ENCODE data around the gene RPS6KA2.
A peak's percentile ranks its signal among the peaks of the same experiment; 100 is the strongest.
"Not testable (repeated sequence)": the region's sequence is repeated elsewhere in the genome, so short reads cannot be mapped to it uniquely, and the experiment has no call there.

Gene RPS6KA2

DNA sequence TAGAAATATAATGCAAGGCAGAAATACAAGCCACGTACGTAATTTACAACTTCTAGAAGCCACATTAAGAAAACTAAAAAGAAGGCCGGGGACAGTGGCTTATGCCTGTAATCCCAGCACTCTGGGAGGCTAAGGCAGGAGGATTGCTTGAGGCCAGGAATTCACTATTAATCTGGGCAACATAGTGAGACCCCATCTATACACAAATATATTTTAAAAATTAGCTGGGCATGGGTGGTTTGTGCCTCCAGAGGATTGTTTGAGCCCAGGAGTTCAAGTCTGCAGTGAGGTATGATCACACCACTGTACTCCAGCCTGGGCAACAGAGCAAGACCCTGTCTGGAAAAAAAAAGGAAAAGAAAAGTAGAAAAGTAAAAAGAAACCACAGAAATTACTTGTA is 256.6 kb downstream of the RPS6KA2 start:
- DNase-seq (ENCODE audit: low read depth) = no peak

DNA sequence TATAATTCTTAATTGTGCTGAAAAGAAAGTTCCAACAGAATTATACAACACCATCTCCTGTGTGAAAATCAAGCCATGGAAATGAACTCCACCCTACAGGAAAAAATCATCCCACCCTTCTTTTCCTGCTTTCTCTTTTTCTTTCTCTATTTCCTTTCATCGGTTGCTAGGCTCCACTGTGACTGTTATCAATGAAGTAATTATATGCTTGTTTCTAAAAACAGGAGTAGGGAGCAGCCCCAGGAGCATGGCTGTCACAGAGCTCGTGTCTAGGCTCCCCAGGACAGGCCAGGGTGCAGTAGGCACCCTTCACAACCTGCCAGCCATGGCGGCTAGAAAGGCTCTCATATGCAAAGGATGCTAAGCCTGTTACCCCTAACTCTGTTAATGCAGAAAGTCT is 257.3 kb downstream of the RPS6KA2 start:
- DNase-seq (ENCODE audit: low read depth) = no peak

DNA sequence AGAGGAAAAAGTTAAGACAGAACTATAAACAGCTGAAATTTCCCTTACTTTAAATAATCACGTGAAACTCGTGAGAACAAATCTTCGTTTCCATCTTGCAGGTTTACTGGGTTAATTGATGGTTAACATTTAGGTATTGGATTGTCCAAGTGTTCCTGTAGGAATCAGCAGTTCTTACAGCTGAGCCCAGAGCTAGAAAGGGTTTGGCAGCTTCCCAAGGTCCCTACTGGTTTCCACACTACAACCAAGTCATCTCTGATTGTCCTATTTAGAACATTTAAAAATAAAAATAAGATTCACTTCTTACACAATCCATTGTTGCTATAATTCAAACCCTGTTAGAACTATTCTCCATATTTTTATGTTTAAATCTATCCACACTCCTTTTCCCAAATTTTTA is 260.1 kb downstream of the RPS6KA2 start:
- DNase-seq (ENCODE audit: low read depth) = no peak

DNA sequence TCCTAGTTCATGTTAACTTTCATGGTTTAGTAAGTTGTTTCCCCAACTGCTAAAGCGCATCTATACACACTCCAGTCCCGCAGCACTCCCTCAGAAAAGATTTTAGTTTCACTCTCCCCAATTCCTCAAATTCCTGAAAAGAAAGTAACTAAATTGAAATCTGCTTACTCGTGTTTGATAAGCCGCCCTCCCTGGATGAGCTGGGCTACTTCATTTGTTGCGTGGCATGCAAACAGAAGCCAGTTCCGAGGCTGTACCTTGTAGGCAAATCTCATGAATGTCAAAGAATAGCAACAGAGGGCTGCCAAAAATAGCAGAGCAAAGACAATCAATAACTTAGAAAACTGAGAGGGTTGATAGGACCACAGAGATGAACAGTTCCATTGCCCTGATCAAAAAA is 261.2 kb downstream of the RPS6KA2 start:
- no peak for DNase-seq (ENCODE audit: low read depth)

DNA sequence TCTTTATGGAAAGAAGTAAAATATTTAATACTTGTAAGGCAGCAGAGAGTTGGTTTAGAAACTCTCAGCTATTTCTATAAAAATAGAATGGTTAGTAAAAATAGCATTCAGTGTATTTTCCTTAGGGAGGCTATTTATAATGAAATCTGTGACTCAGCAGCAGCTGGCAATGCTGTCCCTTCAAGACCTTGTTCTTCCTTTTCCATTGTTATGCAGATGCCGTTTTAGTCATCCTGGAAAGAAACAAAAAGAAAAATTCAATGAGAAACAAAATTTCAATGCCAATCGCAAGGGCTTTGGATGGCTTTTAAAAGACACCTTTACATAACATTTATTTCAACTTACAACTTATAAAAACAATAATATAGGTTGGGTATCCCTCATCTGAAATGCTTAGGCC is 261.8 kb downstream of the RPS6KA2 start:
- DNase-seq (ENCODE audit: low read depth) = peak; percentile 4

DNA sequence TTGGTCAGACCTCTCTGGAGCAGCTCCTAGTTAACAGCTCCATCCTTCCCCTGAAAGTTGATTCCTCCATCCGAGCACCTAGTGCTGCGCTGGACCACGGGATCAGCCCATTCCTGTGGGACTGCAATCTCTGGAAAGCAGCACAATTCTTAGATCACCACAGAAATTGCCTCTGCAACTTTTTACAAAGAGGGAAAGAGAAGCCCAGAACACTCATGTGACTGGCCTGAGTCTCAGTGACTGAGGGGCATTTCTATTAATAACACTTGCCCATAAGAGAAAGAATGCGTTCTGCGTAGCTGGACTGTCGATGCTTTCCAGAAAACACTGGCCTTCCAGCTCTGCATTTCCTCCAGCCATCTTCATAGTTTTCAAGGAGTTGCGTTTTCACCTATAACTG is 262.6 kb downstream of the RPS6KA2 start:
- no peak for DNase-seq (ENCODE audit: low read depth)

DNA sequence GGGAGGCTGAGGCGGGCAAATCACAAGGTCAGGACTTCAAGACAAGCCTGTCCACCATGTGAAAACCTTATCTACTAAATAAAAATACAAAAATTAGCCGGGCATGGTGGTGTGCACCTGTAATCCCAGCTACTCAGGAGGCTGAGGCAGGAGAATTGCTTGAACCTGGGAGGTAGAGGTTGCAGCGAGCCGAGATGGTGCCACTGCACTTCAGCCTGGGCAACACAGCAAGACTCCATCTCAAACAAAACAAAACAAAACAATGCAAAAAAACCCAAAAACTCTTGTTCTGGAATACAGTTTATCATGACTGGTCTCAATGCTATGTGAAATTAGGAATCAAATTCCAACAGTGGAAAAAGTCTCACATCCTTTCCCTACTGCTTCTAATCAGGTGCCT is 264.6 kb downstream of the RPS6KA2 start:
- not testable (repeated sequence) for DNase-seq (ENCODE audit: low read depth)

DNA sequence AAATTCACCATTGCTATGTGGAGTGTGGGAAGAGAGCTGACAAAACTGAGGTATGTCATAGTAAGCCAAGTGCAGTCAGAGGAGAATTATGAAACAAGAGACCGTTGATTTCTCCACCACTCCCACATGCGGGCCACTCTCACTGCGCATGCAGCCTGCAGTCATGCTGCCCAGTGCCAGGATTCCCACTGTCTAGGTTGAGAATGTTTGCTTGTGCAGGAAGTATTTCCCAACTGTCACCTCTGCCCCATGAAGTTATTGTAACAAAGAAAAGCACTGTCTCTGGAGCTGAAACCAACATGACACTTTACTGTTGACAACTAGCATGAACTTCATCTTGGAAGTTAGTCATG is 266.0 kb downstream of the RPS6KA2 start:
- DNase-seq (ENCODE audit: low read depth) = no peak

DNA sequence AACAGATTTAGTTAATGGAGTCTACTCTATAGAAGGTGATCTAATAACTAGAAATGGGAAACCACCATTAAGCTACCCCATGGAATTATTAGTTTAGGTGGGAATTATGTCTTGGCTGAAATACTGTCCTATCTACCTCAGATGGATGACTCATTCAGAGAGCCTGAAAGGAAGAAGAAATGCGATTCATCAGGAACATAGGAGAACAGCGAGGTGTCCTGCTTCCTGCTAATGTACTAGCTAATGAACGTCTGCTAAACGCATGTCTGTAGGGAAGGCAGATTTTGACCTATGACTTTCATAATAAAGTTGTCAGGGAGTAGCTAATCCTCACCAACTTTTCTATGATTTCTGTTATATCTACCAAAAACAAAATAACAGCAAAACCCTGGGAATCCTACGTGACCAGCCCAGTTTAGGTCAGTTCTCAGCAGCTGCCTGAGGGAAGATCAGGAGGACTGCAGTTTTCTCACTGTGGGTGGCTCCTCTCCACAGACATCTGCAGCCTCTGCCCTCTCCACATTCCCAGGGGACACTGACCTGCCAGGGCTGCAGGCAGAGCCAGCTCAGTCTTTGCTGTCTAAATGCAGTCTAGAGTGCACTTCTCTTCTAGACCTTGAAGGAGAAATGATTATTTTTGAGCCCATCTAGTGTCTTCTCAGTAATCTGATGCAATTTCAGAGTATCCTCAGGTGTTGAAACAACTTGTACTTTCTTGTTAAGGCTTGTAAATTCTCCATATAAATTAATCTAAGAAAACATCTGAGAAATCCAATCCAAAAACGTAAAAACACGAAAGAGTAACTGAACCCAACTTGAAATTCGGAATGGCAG is 266.6 kb downstream of the RPS6KA2 start:
- DNase-seq (ENCODE audit: low read depth) = peak; percentile 34
